HCT116 (cell line): Measurements from ENCODE around the gene F10. TPM values are rescaled to one million over a fixed set of nuclear protein-coding genes. Genes with fewer than 3 reads are reported as not detected.

ENCODE experiments used
- ATAC-seq: fragments of 200-7000 bp; cut with Tn5 transposase; 2 replicates; pipeline ENCODE4 v1.9.1; 2020; ENCODE audit warnings: mild to moderate bottlenecking, moderate library complexity
- BruUV-seq: library from RNA; stranded (reverse); fragments of 400-500 nt; replicated peaks from 2 replicates; lab custom pipeline; 2021; lab: Mats Ljungman, UMichigan
- CTCF ChIA-PET: fragments of 300-600 bp; sonication (Branson Sonifier 250); formaldehyde crosslinking; loops from one replicate; lab custom pipeline; 2021; ENCODE audit warnings: antibody characterized with exemption; lab: Charles Lee
- POLR2A ChIA-PET: fragments of 300-600, 350-600 bp; sonication (Branson Sonifier 250); formaldehyde crosslinking; loops from one replicate; lab custom pipeline; 2021; ENCODE audit warnings: antibody characterized with exemption; lab: Charles Lee
- RAD21 ChIA-PET, 2 experiments: fragments of 300-600 bp; sonication (Branson Sonifier 250); formaldehyde crosslinking; loops; one replicate each; lab custom pipeline; 2023; ENCODE audit warnings: low total read pairs in 2 of 2; ENCODE audit not compliant: uncharacterized antibody in 2 of 2, unreplicated experiment in 2 of 2, low non-redundant PET in 1 of 2; lab: Charles Lee
- DNase-seq: peaks from one replicate; pipeline ENCODE4 v3.0.0-alpha.2; 2010; ENCODE audit warnings: low read depth, low spot score
- H2AFZ ChIP-seq: fragments of 200-600 bp; shearing (Covaris generic), sonication (generic); 2 replicates; pipeline ENCODE4 v1.6.1; 2017; ENCODE audit warnings: low read depth, mixed run types, mixed read lengths, antibody characterized with exemption, low read length; ENCODE audit not compliant: poor library complexity, severe bottlenecking
- H3K27ac ChIP-seq: 2 replicates; pipeline ENCODE4 v1.5.1; 2012; ENCODE audit warnings: low read depth, low read length
- H3K27me3 ChIP-seq: fragments of 200-600 bp; sonication (generic); 2 replicates; pipeline ENCODE4 v1.6.1; 2016; ENCODE audit warnings: mixed run types, low read length, mixed read lengths; ENCODE audit not compliant: insufficient read depth
- H3K36me3 ChIP-seq, 2 experiments: fragments of 200-500 bp in 1 of 2; fragments of 200-600 bp in 1 of 2; sonication (Bioruptor generic) in 1 of 2; sonication (generic) in 1 of 2; 2 replicates each; pipeline versions ENCODE4 v1.5.1 to v1.6.1; 2014 to 2016; ENCODE audit warnings: low read length in 2 of 2, inconsistent platforms in 1 of 2, mixed read lengths in 1 of 2, mixed run types in 1 of 2; ENCODE audit not compliant: insufficient read depth in 2 of 2, control insufficient read depth in 1 of 2
- H3K4me1 ChIP-seq, 2 experiments: fragments of 200-600 bp in 1 of 2; sonication (generic) in 1 of 2; 2 replicates each; pipeline versions ENCODE4 v1.5.1 to v1.6.1; 2012 to 2017; ENCODE audit warnings: low read length in 2 of 2, inconsistent platforms in 1 of 2, mild to moderate bottlenecking in 1 of 2, mixed read lengths in 1 of 2, mixed run types in 1 of 2, moderate library complexity in 1 of 2; ENCODE audit not compliant: insufficient read depth in 2 of 2, control insufficient read depth in 1 of 2
- H3K4me2 ChIP-seq: fragments of 200-600 bp; sonication (generic); 2 replicates; pipeline ENCODE4 v1.6.1; 2017; ENCODE audit warnings: mixed run types, low read length, mixed read lengths
- H3K4me3 ChIP-seq, 2 experiments: fragments of 200-600 bp in 1 of 2; sonication (generic) in 1 of 2; replicated peaks in 1 of 2; 2 replicates each; pipeline ENCODE4 v1.5.1; 2011 to 2016; ENCODE audit warnings: low read length in 2 of 2, control low read depth in 1 of 2, low read depth in 1 of 2, mild to moderate bottlenecking in 1 of 2, mixed read lengths in 1 of 2, mixed run types in 1 of 2
- H3K79me2 ChIP-seq: fragments of 200-600 bp; sonication (generic); 2 replicates; pipeline ENCODE4 v1.6.1; 2017; ENCODE audit warnings: mild to moderate bottlenecking, mixed run types, low read length, moderate library complexity, mixed read lengths; ENCODE audit not compliant: insufficient read depth
- H3K9ac ChIP-seq: fragments of 200-600 bp; sonication (generic); 2 replicates; pipeline ENCODE4 v1.6.1; 2016; ENCODE audit warnings: low read length, mixed read lengths
- H3K9me2 ChIP-seq: fragments of 200-600 bp; sonication (generic), shearing (Covaris generic); 2 replicates; pipeline ENCODE4 v1.6.1; 2017; ENCODE audit warnings: mixed run types, mild to moderate bottlenecking, moderate library complexity; ENCODE audit not compliant: insufficient read depth
- H3K9me3 ChIP-seq, 2 experiments: fragments of 200-500 bp in 1 of 2; fragments of 200-600 bp in 1 of 2; sonication (Bioruptor generic) in 1 of 2; sonication (generic) in 1 of 2; 2 replicates each; pipeline ENCODE4 v1.6.1; 2014 to 2017; ENCODE audit warnings: low read length in 2 of 2, mixed read lengths in 2 of 2, inconsistent platforms in 1 of 2, low read depth in 1 of 2, mild to moderate bottlenecking in 1 of 2, mixed run types in 1 of 2, moderate library complexity in 1 of 2; ENCODE audit not compliant: control insufficient read depth in 1 of 2, insufficient read depth in 1 of 2
- H4K20me1 ChIP-seq: fragments of 200-600 bp; sonication (generic), shearing (Covaris generic); 2 replicates; pipeline ENCODE4 v1.6.1; 2017; ENCODE audit warnings: mixed run types, mild to moderate bottlenecking, moderate library complexity; ENCODE audit not compliant: insufficient read depth
- CBX3 ChIP-seq: IDR thresholded peaks from 2 replicates; pipeline ENCODE4 v1.6.1; 2012; ENCODE audit warnings: low read depth
- CEBPB ChIP-seq: IDR thresholded peaks from 2 replicates; pipeline ENCODE4 v1.6.1; 2012; ENCODE audit warnings: low read depth
- EGR1 ChIP-seq: IDR thresholded peaks from 2 replicates; pipeline ENCODE4 v1.6.1; 2012; ENCODE audit warnings: low read depth
- ELF1 ChIP-seq: IDR thresholded peaks from 2 replicates; pipeline ENCODE4 v1.6.1; 2012; ENCODE audit warnings: low read depth, borderline replicate concordance
- EZH2 ChIP-seq: fragments of 200-600 bp; sonication (generic); IDR thresholded peaks from 2 replicates; pipeline ENCODE4 v1.6.1; 2017; ENCODE audit warnings: antibody characterized with exemption, mixed run types
- FOSL1 ChIP-seq: IDR thresholded peaks from 2 replicates; pipeline ENCODE4 v1.6.1; 2012; ENCODE audit warnings: low read depth
- JUND ChIP-seq: IDR thresholded peaks from 2 replicates; pipeline ENCODE4 v1.6.1; 2012
- MAX ChIP-seq: IDR thresholded peaks from 2 replicates; pipeline ENCODE4 v1.6.1; 2012
- POLR2AphosphoS5 ChIP-seq: IDR thresholded peaks from 2 replicates; pipeline ENCODE4 v1.6.1; 2011; ENCODE audit warnings: mild to moderate bottlenecking, low read depth, low read length, moderate library complexity
- RAD21 ChIP-seq: IDR thresholded peaks from 2 replicates; pipeline ENCODE4 v1.6.1; 2012; ENCODE audit warnings: low read depth, mild to moderate bottlenecking
- SIN3A ChIP-seq: IDR thresholded peaks from 2 replicates; pipeline ENCODE4 v1.6.1; 2012; ENCODE audit warnings: low read depth
- SP1 ChIP-seq: IDR thresholded peaks from 2 replicates; pipeline ENCODE4 v1.6.1; 2012; ENCODE audit warnings: low read depth
- SRF ChIP-seq: IDR thresholded peaks from 2 replicates; pipeline ENCODE4 v1.6.1; 2012; ENCODE audit warnings: low read depth
- TCF7L2 ChIP-seq: IDR thresholded peaks from 2 replicates; pipeline ENCODE4 v1.7.0; 2011; ENCODE audit warnings: borderline replicate concordance, inconsistent platforms; ENCODE audit not compliant: insufficient read depth, insufficient read length; ENCODE audit errors: extremely low read depth
- ZFX ChIP-seq: fragments of 450-650 bp; IDR thresholded peaks from 2 replicates; pipeline ENCODE4 v1.6.1; 2017
- ZNF274 ChIP-seq: fragments of 200-500 bp; sonication (Bioruptor generic); IDR thresholded peaks from 2 replicates; pipeline ENCODE4 v1.6.1; 2014; ENCODE audit warnings: mild to moderate bottlenecking, low read depth, low read length, inconsistent platforms
- intact Hi-C: fragments of 100-400 bp; cut with micrococcal nuclease; formaldehyde crosslinking; loops from 2 replicates; pipeline ENCODE4 v1.10.0; 2022
- total RNA-seq: library from RNA; stranded (reverse); gene quantifications from one replicate; pipeline ENCODE4 v1.2.1, GENCODE V29; 2021; ENCODE audit not compliant: unreplicated experiment
- TF ChIP-seq, protein P1 (sequence below): IDR thresholded peaks from 2 replicates; pipeline ENCODE4 v1.6.1; 2012; ENCODE audit warnings: low read depth
- TF ChIP-seq, protein P2 (sequence below): IDR thresholded peaks from 2 replicates; pipeline ENCODE4 v1.6.1; 2012
- TF ChIP-seq, protein P3 (sequence below): IDR thresholded peaks from 2 replicates; pipeline ENCODE4 v1.6.1; 2011; ENCODE audit warnings: mild to moderate bottlenecking, low read length, moderate library complexity; ENCODE audit not compliant: insufficient replicate concordance; ENCODE audit errors: extremely low read depth

Gene F10
- total RNA-seq, 1 experiment from 2014 or later, result 4.0 TPM

DNA sequence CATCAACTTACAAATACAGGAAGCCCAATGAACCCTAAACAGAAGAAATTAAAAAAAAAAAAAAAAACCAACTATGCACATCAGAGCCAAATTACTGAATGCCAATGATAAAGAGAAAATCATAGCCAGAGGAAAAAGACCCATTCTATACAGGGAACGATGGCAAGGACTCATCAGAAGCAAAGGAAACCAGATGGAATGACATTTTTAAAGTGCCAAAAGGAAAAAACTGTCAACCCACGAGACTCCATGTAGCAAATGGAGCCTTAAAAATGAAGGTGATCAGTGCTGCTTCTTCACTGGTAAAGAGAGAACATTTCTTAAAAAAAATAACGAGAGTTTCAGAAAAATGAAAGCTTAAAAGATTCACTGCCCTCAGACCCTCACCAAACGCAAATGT, 67.6 kb downstream of the F10 start:
- DNase-seq (no peak), ATAC-seq (no peak)
- CTCF ChIA-PET, result no interaction called here
- peaks cover 33% of the 10 kb centered on the region for H3K79me2 ChIP-seq
- RAD21 ChIA-PET, result no interaction called here
- POLR2A ChIA-PET, result no interaction called here
- no peak overlapping the region for H3K4me3 ChIP-seq
- H3K4me2 ChIP-seq, result no peak overlapping the region
- H3K27ac ChIP-seq, result no peak overlapping the region
- H4K20me1 ChIP-seq, result no peaks in the 10 kb centered on the region; the same call in 1 of the 2 replicates
- H3K4me1 ChIP-seq, result peaks cover 21 to 30% of the 10 kb centered on the region in 2 experiments
- no peak overlapping the region for H2AFZ ChIP-seq
- no peaks in the 10 kb centered on the region for H3K9me3 ChIP-seq
- H3K9ac ChIP-seq, result no peak overlapping the region
- H3K36me3 ChIP-seq, result peaks cover 30 to 63% of the 10 kb centered on the region in 2 experiments
- no peaks in the 10 kb centered on the region for H3K27me3 ChIP-seq
- intact Hi-C loops, result no loop called here
- no TSS peak for BruUV-seq
- TF ChIP-seq, protein P1, sequence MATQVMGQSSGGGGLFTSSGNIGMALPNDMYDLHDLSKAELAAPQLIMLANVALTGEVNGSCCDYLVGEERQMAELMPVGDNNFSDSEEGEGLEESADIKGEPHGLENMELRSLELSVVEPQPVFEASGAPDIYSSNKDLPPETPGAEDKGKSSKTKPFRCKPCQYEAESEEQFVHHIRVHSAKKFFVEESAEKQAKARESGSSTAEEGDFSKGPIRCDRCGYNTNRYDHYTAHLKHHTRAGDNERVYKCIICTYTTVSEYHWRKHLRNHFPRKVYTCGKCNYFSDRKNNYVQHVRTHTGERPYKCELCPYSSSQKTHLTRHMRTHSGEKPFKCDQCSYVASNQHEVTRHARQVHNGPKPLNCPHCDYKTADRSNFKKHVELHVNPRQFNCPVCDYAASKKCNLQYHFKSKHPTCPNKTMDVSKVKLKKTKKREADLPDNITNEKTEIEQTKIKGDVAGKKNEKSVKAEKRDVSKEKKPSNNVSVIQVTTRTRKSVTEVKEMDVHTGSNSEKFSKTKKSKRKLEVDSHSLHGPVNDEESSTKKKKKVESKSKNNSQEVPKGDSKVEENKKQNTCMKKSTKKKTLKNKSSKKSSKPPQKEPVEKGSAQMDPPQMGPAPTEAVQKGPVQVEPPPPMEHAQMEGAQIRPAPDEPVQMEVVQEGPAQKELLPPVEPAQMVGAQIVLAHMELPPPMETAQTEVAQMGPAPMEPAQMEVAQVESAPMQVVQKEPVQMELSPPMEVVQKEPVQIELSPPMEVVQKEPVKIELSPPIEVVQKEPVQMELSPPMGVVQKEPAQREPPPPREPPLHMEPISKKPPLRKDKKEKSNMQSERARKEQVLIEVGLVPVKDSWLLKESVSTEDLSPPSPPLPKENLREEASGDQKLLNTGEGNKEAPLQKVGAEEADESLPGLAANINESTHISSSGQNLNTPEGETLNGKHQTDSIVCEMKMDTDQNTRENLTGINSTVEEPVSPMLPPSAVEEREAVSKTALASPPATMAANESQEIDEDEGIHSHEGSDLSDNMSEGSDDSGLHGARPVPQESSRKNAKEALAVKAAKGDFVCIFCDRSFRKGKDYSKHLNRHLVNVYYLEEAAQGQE, result no peak
- TF ChIP-seq RAD21 (no peak), ZFX (no peak), SRF (no peak), POLR2AphosphoS5 (no peak), CEBPB (no peak), ZNF274 (no peak), EZH2 (no peak), TCF7L2 (no peak), FOSL1 (no peak), ELF1 (no peak), SP1 (no peak), SIN3A (no peak), MAX (no peak), CBX3 (no peak), EGR1 (no peak), JUND (no peak)
- TF ChIP-seq, protein P2, sequence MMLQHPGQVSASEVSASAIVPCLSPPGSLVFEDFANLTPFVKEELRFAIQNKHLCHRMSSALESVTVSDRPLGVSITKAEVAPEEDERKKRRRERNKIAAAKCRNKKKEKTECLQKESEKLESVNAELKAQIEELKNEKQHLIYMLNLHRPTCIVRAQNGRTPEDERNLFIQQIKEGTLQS, result no peak
- TF ChIP-seq, protein P3, sequence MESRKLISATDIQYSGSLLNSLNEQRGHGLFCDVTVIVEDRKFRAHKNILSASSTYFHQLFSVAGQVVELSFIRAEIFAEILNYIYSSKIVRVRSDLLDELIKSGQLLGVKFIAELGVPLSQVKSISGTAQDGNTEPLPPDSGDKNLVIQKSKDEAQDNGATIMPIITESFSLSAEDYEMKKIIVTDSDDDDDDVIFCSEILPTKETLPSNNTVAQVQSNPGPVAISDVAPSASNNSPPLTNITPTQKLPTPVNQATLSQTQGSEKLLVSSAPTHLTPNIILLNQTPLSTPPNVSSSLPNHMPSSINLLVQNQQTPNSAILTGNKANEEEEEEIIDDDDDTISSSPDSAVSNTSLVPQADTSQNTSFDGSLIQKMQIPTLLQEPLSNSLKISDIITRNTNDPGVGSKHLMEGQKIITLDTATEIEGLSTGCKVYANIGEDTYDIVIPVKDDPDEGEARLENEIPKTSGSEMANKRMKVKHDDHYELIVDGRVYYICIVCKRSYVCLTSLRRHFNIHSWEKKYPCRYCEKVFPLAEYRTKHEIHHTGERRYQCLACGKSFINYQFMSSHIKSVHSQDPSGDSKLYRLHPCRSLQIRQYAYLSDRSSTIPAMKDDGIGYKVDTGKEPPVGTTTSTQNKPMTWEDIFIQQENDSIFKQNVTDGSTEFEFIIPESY, result no peak
- no peaks in the 10 kb centered on the region for H3K9me2 ChIP-seq
